Kidney (tissue), 14 donors: ENCODE data around the gene NUB1. TPM values are rescaled to one million over a fixed set of nuclear protein-coding genes. Genes with fewer than 3 reads are reported as not detected.

Experiments
- DNase-seq, 5 donors: peaks; one replicate each; pipeline ENCODE4 v3.0.0-alpha.2; 2013 to 2020
- FAIRE-seq: peaks from 2 replicates; lab custom pipeline; 2012; peaks lifted over from hg19 to GRCh38; lab: Jason Lieb, UNC
- H3K27ac ChIP-seq, 2 donors: one replicate each; pipeline ENCODE4 v1.7.0; 2013; ENCODE audit warnings: low read depth in 2 of 2, low read length in 2 of 2, inconsistent platforms in 1 of 2
- H3K27me3 ChIP-seq: one replicate; pipeline ENCODE4 v1.7.1; 2013; ENCODE audit warnings: low read length, inconsistent platforms; ENCODE audit not compliant: control insufficient read depth, insufficient read depth
- H3K36me3 ChIP-seq, 3 donors: one replicate each; pipeline versions ENCODE4 v1.7.0 to v1.7.1; 2013; ENCODE audit warnings: low read length in 3 of 3, control low read depth in 1 of 3, inconsistent platforms in 1 of 3; ENCODE audit not compliant: insufficient read depth in 3 of 3, control insufficient read depth in 2 of 3
- H3K4me1 ChIP-seq, 3 donors: one replicate each; pipeline versions ENCODE4 v1.7.0 to v1.7.1; 2013; ENCODE audit warnings: low read length in 3 of 3, inconsistent platforms in 1 of 3, low read depth in 1 of 3; ENCODE audit not compliant: control insufficient read depth in 2 of 3, insufficient read depth in 2 of 3
- H3K4me3 ChIP-seq, 3 donors: one replicate each; pipeline versions ENCODE4 v1.7.0 to v1.8.1; 2013; ENCODE audit warnings: low read length in 3 of 3, control low read depth in 1 of 3, inconsistent platforms in 1 of 3
- H3K9ac ChIP-seq, 3 donors: one replicate each; pipeline versions ENCODE4 v1.7.0 to v1.7.1; 2013; ENCODE audit warnings: low read length in 3 of 3, control low read depth in 1 of 3, inconsistent platforms in 1 of 3
- H3K9me3 ChIP-seq, 3 donors: one replicate each; pipeline versions ENCODE4 v1.7.0 to v1.7.1; 2013; ENCODE audit warnings: low read length in 3 of 3, control low read depth in 1 of 3, inconsistent platforms in 1 of 3; ENCODE audit not compliant: control insufficient read depth in 2 of 3, insufficient read depth in 1 of 3
- CTCF ChIP-seq: IDR thresholded peaks from 3 replicates; pipeline ENCODE4 v1.5.1; 2012; ENCODE audit warnings: mild to moderate bottlenecking, moderate library complexity, borderline replicate concordance; ENCODE audit not compliant: insufficient read depth; ENCODE audit errors: extremely low read depth
- intact Hi-C: fragments of 100-400 bp; cut with DNase I; formaldehyde crosslinking; loops from one replicate; pipeline ENCODE4 v1.11.1; 2022
- polyA plus RNA-seq: library from polyadenylated mRNA; stranded (reverse); fragments of 350-450 nt; fragmentation: Illumina TruSeq; extraction: RNeasy Lipid Tissue Mini Kit (QIAGEN cat#74804); gene quantifications from one replicate; pipeline ENCODE4 v1.2.3, GENCODE V29; 2014; ENCODE audit warnings: low read depth, low replicate concordance; ENCODE audit not compliant: insufficient read depth
- total RNA-seq: library from RNA; stranded (reverse); fragmentation: NEBNext Ultra II Directional; extraction: Animal tissue kit (Norgen Biotek cat#: 25700); gene quantifications from one replicate; pipeline ENCODE4 v1.2.1, GENCODE V29; 2021
- donor health status: control.
- donor health status: control.
- donor health status: control.
- donor health status: control.
- donor health status: control.
- donor health status: DM: yes; HTN: yes; CAD: no.
- donor health status: Normal renal cell carcinoma (clear cell type).

Gene NUB1
- total and polyA plus RNA-seq, 2 donors from 2014 or later = 32.7 to 51.8 TPM

GRCh38 chr7:151389768-151390597 lies 48.4 kb downstream of the NUB1 start:
- DNase-seq (peak in 1 of 5 donors; percentile 45), FAIRE-seq (no peak)
- Histone ChIP-seq H3K4me1 (no peaks in the 10 kb centered on the region), H3K9me3 (no peaks in the 10 kb centered on the region), H3K4me3 (no peak overlapping the region), H3K9ac (no peak overlapping the region), H3K27me3 (no peaks in the 10 kb centered on the region), H3K36me3 (no peaks in the 10 kb centered on the region), H3K27ac (no peak overlapping the region)
- no peak for TF ChIP-seq CTCF
- intact Hi-C loops = no loop called here

GRCh38 chr7:151390598-151391357 lies 49.2 kb downstream of the NUB1 start:
- Histone ChIP-seq H3K4me3 (no peak overlapping the region), H3K27me3 (no peaks in the 10 kb centered on the region), H3K9ac (no peak overlapping the region), H3K36me3 (no peaks in the 10 kb centered on the region), H3K9me3 (no peaks in the 10 kb centered on the region), H3K4me1 (no peaks in the 10 kb centered on the region), H3K27ac (no peak overlapping the region)
- peak in 1 of 5 donors; percentile 59 for DNase-seq
- intact Hi-C loops = no loop called here
- FAIRE-seq = no peak
- no peak for TF ChIP-seq CTCF

GRCh38 chr7:151391358-151391730 lies 49.7 kb downstream of the NUB1 start:
- Histone ChIP-seq H3K4me1 (no peaks in the 10 kb centered on the region), H3K27me3 (no peaks in the 10 kb centered on the region), H3K27ac (no peak overlapping the region), H3K9ac (no peak overlapping the region), H3K36me3 (no peaks in the 10 kb centered on the region), H3K9me3 (no peaks in the 10 kb centered on the region), H3K4me3 (no peak overlapping the region)
- intact Hi-C loops = no loop called here
- FAIRE-seq (no peak), DNase-seq (no peak)
- no peak for TF ChIP-seq CTCF
